Activated naive CD4-positive, alpha-beta T cell (primary cell): ENCODE measurements around the gene RAB3C.

Source experiments
- DNase-seq, 4 experiments: peaks; one replicate each; lab custom pipeline; 2025; lab: John Stamatoyannopoulos, UW

RAB3C gene

DNA sequence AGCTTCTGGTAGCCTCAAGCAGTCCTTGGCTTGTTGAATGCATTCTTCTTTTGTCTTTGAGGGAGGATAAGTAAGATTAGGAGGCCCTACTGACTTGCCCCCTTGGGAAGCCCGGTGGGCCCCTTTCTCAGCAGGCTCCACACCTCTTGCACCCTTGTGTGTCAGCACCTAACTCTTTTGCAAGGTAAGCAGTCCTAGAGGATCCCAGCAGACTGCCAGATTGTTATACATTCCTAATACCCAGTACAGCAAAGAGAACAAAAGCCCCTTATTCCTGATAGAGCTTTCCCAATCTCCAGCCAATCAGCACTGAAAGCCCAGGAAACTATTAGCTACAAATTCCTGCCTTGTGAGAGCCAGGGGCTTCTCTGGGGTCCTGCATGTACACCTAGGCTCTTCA is 152.8 kb downstream of the RAB3C start:
- DNase-seq, result no peak

- no peak for DNase-seq
Observed at GRCh38 chr5:58736214-58736613, 153.3 kb downstream of the RAB3C start.

- no peak for DNase-seq
Observed at GRCh38 chr5:58737671-58738070, 154.8 kb downstream of the RAB3C start.

DNA sequence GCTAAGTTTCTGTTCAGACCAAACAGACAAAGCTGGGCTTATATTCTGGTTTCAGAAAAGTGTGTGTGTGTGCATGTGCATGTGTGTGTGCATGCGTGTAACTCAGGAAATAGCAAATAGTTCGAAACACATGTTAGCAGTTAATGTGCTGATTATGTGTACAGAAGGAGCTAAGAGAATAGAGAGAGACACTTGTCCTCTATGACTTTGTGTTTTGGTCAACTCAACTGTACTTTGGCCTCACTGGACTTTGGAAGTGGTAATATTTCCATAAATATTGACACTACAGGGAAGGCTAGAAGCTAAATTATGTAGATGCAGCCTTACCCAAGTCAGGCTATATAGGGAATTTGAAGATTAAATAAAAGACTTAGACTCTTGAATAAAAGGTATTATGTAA is 155.5 kb downstream of the RAB3C start:
- no peak for DNase-seq

- no peak for DNase-seq
Observed at GRCh38 chr5:58739051-58739450, 156.2 kb downstream of the RAB3C start.

DNA sequence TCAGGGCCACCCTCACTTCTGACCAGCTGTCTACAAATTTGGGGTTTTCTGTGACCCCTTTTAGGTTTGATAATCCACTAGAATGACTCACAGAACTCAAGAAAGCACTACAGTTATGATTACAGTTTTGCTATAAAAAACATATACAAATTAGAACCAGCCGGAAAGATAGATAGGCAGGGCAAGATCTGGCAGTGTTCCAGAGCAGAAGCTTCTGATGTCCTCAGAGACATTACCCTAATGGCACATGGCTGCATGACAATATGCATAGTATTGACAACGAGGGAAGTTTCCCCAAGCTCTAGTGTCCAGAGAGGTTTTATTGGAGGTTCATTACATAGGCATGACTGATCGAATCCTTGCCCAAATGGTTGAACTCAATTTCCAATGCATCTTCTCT is 158.1 kb downstream of the RAB3C start:
- no peak for DNase-seq

- DNase-seq, result no peak
Observed at GRCh38 chr5:58745350-58745749, 162.5 kb downstream of the RAB3C start.

DNA sequence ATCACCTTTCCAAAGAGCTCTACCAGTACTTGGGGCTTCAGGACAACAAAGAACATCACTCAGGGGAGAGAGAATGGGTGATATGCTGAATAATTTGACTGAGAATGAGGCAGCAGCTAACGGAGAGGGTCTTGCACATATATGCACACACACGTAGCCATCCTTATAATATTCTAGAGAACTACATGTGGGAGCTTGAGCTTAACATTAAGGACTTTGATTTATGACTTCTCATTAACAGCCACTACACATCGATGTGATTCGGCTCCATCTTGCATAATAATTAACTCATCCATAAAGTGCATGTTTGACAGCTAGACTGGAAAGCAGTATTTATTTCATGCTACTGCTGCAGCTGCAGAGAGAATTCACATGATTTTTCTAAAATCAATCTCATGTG is 163.4 kb downstream of the RAB3C start:
- DNase-seq, result no peak

GRCh38 chr5:58750036-58750435 is 167.2 kb downstream of the RAB3C start:
- no peak for DNase-seq

- no peak for DNase-seq
Observed at GRCh38 chr5:58751222-58751837, 168.5 kb downstream of the RAB3C start.

DNA sequence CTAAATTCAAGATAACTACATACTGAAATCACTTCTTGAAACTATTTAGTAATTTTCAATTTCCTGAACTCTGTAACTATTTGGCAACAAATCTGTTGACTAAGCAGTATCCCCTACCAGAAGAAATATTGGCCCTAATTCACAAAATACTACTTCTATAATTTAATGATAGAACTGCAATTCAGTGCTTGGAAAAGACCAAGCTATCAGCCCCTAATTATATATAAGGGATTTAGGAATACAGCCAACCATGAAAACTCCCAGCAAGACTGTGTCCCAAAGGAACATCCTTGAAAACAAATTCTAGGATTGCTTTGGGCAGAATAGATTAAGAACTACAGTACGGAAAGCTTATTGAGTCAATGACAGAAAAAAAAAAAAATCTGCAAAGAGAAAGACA is 169.2 kb downstream of the RAB3C start:
- DNase-seq, result no peak

DNA sequence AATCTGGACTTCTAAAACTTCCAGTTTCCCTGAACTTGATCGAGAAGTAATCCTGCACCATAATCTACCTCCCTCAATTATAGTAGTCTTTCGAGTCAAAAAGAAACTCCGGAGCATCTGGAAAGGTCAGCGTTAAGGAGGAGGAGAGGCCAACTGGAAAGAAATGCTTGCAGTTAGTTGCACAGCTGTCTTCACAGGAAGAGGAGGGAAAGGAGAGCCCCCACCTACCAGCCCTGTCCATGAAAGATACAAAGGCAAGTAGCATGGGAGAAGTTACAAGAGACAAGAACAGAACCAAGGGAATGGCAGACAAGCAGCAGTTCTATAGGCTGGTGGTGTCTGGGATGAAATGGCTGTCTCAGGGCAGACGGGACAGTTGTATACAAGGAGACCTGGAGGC is 170.6 kb downstream of the RAB3C start:
- no peak for DNase-seq

DNA sequence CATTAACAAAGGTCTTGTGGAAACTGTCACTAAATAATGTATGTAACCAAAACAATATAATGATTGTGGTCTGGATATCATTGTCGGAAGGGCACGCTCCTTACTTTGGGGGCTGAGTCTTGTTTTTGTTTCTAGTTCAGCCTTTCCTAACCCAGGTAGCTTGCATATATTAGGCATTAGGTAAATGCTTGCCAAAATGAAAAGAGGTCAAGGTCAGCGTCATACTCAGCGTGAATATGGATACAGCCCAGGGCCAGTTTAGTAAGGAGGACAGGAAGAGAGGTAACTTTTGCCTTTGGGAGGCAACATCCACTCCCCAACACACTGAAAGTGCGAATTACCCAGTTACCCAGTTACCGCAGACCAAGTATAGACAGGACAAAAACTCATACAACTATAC is 171.4 kb downstream of the RAB3C start:
- no peak for DNase-seq

DNA sequence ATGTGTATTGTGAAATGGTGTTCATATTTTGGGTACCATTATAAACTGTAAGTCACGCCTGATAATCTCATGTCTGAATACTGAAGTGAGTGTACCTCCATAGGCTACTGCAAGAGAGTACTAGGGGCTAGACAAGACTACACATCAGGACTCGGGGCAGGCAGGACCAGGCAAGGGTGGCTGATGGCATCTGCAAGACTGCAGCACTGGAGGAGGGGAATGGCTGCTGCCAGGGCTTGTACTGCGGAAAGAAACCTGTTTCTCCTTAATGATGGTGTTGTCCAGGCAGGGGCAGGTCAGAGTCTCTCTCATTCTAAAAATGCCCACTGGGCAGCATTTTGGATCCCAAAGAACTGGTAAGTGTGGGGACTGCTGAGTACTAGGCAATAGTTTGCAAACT is 172.5 kb downstream of the RAB3C start:
- DNase-seq, result no peak

DNA sequence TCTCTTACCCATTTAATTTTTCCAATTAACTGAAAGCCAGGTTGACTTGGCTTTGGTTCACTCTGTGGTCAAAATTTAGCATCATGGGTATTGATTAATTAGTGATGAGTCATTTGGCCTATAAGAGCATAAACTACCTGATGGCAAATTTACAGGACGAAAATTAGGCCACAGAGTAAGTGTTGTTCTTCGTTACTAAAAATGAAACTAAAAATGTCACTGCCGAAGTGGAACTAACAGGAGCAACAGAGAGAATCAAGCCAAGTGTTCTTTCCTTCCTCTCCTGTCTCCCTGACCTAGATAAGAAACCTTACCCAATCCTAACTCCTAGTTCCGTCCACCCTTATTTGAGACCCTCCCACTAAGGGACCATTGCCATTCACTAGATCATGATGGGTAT is 176.9 kb downstream of the RAB3C start:
- no peak for DNase-seq

DNA sequence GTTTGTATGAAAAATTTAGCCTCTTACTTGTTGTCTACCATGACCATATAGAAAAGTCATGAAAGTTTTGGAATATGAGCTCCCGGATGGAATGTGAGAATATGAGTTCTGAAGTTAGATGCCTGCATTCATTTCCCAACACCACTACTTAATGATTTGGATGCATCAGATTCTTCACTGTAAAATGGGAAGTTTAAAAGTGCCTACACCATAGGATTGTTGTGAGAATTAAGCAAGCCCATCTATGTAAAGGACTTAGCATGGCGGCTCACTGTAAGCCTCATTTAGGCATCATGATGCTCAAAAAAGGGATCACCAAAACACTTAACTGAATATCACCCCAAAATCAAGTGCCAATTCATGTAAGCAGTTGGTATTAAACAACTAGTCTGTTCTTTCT is 177.3 kb downstream of the RAB3C start:
- DNase-seq, result no peak

DNA sequence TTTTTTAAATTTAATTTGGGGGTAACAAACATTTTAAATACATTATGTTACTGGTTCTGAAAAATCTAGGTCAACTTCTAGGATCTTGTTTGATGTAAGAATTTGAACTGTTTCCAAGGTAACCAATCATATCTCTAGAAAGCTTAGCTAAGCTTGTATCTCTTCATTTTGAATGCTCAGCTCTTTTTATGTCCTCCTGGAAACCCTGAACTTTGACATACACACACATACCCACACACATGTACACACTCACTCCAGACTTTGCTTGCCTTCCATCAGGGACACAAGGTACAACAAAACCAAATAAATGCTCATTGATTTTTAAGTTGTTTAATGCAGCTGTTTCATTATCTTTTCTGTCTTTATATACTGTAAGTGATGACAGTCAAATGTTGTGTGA is 178.5 kb downstream of the RAB3C start:
- no peak for DNase-seq

- no peak for DNase-seq
Observed at GRCh38 chr5:58763390-58763789, 180.5 kb downstream of the RAB3C start.

- no peak for DNase-seq
Observed at GRCh38 chr5:58764199-58764598, 181.3 kb downstream of the RAB3C start.

- DNase-seq, result no peak
Observed at GRCh38 chr5:58765058-58765457, 182.2 kb downstream of the RAB3C start.

GRCh38 chr5:58767104-58767503 is 184.2 kb downstream of the RAB3C start:
- no peak for DNase-seq

- no peak for DNase-seq
Observed at GRCh38 chr5:58770136-58770535, 187.3 kb downstream of the RAB3C start.

GRCh38 chr5:58771796-58772195 is 188.9 kb downstream of the RAB3C start:
- DNase-seq, result no peak

- no peak for DNase-seq
Observed at GRCh38 chr5:58773744-58774441, 191.0 kb downstream of the RAB3C start.
